Neural progenitor cell (in vitro differentiated cells): ENCODE measurements around the gene GFOD1. TPM values are rescaled to one million over a fixed set of nuclear protein-coding genes. Genes with fewer than 3 reads are reported as not detected.
A peak's percentile ranks its signal among the peaks of the same experiment; 100 is the strongest.

ENCODE experiments used
- DNase-seq: peaks from one replicate; pipeline ENCODE4 v3.0.0-alpha.2; 2016; ENCODE audit warnings: low spot score
- H2AFZ ChIP-seq: fragments of 200-600 bp; sonication (generic); replicated peaks from 2 replicates; pipeline ENCODE4 v1.6.1; 2016; ENCODE audit warnings: antibody characterized with exemption
- H3F3A ChIP-seq: fragments of 200-600 bp; sonication (generic); 2 replicates; pipeline ENCODE4 v1.6.1; 2016; ENCODE audit warnings: antibody characterized with exemption, low read depth
- H3K27ac ChIP-seq: fragments of 200-600 bp; sonication (generic); 2 replicates; pipeline ENCODE4 v1.5.1; 2016; ENCODE audit warnings: mild to moderate bottlenecking
- H3K27me3 ChIP-seq: fragments of 200-600 bp; sonication (generic); 2 replicates; pipeline ENCODE4 v1.6.1; 2016; ENCODE audit warnings: mild to moderate bottlenecking, moderate library complexity
- H3K36me3 ChIP-seq: fragments of 200-600 bp; sonication (generic); 2 replicates; pipeline ENCODE4 v1.5.1; 2016
- H3K4me1 ChIP-seq: fragments of 200-600 bp; sonication (generic); 2 replicates; pipeline ENCODE4 v1.6.1; 2016; ENCODE audit warnings: mixed run types
- H3K4me2 ChIP-seq: fragments of 200-600 bp; sonication (generic); 2 replicates; pipeline ENCODE4 v1.6.1; 2016
- H3K4me3 ChIP-seq: fragments of 200-600 bp; sonication (generic); 2 replicates; pipeline ENCODE4 v1.5.1; 2016
- H3K79me2 ChIP-seq: fragments of 200-600 bp; sonication (generic); 2 replicates; pipeline ENCODE4 v1.6.1; 2016; ENCODE audit warnings: low read depth
- H3K9ac ChIP-seq: fragments of 200-600 bp; sonication (generic); 2 replicates; pipeline ENCODE4 v1.6.1; 2016
- H3K9me3 ChIP-seq: fragments of 200-600 bp; sonication (generic); 2 replicates; pipeline ENCODE4 v1.5.1; 2016; ENCODE audit warnings: low read depth
- H4K20me1 ChIP-seq: fragments of 200-600 bp; sonication (generic); 2 replicates; pipeline ENCODE4 v1.6.1; 2016; ENCODE audit warnings: low read depth
- H3K27ac Mint-ChIP-seq: 3 replicates; pipeline ENCODE4 v1.8.0; 2021; ENCODE audit warnings: mixed read lengths
- H3K27me3 Mint-ChIP-seq: 2 replicates; pipeline ENCODE4 v1.8.0; 2022; ENCODE audit warnings: low read depth, mild to moderate bottlenecking, inconsistent platforms, moderate library complexity, mixed read lengths; ENCODE audit not compliant: insufficient read depth
- H3K36me3 Mint-ChIP-seq: 3 replicates; pipeline ENCODE4 v1.8.0; 2021; ENCODE audit warnings: mixed read lengths
- H3K4me1 Mint-ChIP-seq: 3 replicates; pipeline ENCODE4 v1.8.0; 2021; ENCODE audit warnings: mixed read lengths
- H3K4me3 Mint-ChIP-seq: 3 replicates; pipeline ENCODE4 v1.8.0; 2021; ENCODE audit warnings: mild to moderate bottlenecking, moderate library complexity, mixed read lengths
- H3K9me3 Mint-ChIP-seq: 3 replicates; pipeline ENCODE4 v1.8.0; 2020; ENCODE audit warnings: mixed read lengths
- EZH2 ChIP-seq: fragments of 200-600 bp; sonication (generic); IDR thresholded peaks from 2 replicates; pipeline ENCODE4 v1.6.1; 2017; ENCODE audit warnings: antibody characterized with exemption, mild to moderate bottlenecking, moderate library complexity
- EZH2phosphoT487 ChIP-seq: fragments of 200-600 bp; sonication (generic); IDR thresholded peaks from 2 replicates; pipeline ENCODE4 v1.6.1; 2017; ENCODE audit warnings: antibody characterized with exemption
- total RNA-seq: library from RNA; depleted of rRNA; stranded (reverse); fragments of >200 nt; gene quantifications from 2 replicates; pipeline ENCODE4 v1.2.3, GENCODE V29; 2015; ENCODE audit warnings: low replicate concordance
- TF ChIP-seq, protein P1 (sequence below): fragments of 200-600 bp; sonication (generic); IDR thresholded peaks from 2 replicates; pipeline ENCODE4 v1.5.1; 2017; ENCODE audit warnings: antibody characterized with exemption, mild to moderate bottlenecking

GFOD1 gene
- total RNA-seq, 1 donor from 2014 or later = 1.8 TPM

DNA sequence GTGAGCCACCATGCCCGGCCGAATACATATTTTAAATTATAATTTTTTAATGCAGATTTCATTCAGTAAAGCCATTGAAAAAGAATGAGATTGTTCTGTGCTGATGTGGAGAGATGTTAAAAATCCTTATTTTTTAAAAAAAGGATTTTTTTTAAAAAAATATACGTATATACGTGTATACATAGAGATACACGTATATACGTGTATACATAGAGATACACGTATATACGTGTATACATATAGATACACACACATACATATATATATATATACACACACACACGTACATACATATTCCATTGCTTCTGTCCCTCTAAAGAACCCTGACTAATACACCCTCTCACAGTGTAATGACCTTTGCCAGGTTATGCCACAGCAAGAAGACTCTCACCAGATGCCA, 135.2 kb downstream of the GFOD1 start:
- Histone ChIP-seq H3K4me3 (no peak overlapping the region), H3K36me3 (no peaks in the 10 kb centered on the region), H3K9ac (no peak overlapping the region), H2AFZ (no peak overlapping the region), H3K4me2 (no peak overlapping the region), H3K79me2 (no peaks in the 10 kb centered on the region), H3K27me3 (no peaks in the 10 kb centered on the region), H3F3A (peaks cover 34% of the 10 kb centered on the region), H3K27ac (no peak overlapping the region), H3K4me1 (peaks cover 19% of the 10 kb centered on the region), H3K9me3 (no peaks in the 10 kb centered on the region), H4K20me1 (no peaks in the 10 kb centered on the region)
- Mint-ChIP-seq H3K27me3 (peaks cover 7% of the 10 kb centered on the region), H3K36me3 (no peaks in the 10 kb centered on the region), H3K4me3 (no peak overlapping the region), H3K27ac (no peak overlapping the region), H3K4me1 (peaks cover 32% of the 10 kb centered on the region), H3K9me3 (peaks cover 4% of the 10 kb centered on the region)
- TF ChIP-seq EZH2phosphoT487 = no peak
- TF ChIP-seq, protein P1, sequence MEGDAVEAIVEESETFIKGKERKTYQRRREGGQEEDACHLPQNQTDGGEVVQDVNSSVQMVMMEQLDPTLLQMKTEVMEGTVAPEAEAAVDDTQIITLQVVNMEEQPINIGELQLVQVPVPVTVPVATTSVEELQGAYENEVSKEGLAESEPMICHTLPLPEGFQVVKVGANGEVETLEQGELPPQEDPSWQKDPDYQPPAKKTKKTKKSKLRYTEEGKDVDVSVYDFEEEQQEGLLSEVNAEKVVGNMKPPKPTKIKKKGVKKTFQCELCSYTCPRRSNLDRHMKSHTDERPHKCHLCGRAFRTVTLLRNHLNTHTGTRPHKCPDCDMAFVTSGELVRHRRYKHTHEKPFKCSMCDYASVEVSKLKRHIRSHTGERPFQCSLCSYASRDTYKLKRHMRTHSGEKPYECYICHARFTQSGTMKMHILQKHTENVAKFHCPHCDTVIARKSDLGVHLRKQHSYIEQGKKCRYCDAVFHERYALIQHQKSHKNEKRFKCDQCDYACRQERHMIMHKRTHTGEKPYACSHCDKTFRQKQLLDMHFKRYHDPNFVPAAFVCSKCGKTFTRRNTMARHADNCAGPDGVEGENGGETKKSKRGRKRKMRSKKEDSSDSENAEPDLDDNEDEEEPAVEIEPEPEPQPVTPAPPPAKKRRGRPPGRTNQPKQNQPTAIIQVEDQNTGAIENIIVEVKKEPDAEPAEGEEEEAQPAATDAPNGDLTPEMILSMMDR = no peak
- no peak for TF ChIP-seq EZH2
- DNase-seq = no peak

DNA sequence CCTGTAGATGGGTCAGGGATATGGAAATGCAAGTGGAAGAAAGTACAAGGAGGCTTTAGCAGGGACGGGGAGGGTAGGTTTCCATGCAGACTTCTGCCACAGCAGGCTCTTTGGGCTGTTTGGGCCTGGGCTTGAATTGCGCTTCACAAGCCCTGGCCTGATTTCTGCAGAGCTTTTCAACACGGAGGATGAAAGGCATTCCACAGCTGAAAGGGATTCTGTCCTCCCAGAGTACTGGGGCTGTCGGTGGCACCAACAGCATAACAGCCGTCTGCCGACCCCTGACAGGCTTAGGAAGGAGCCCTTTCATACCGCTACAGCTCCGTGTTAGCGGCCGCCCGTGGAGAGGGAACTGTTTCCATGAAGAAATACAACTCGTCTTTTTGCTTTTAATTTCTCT, 136.1 kb downstream of the GFOD1 start:
- H3K36me3 ChIP-seq = no peaks in the 10 kb centered on the region
- no peaks in the 10 kb centered on the region for H4K20me1 ChIP-seq
- H3K27ac ChIP-seq = peak overlapping the region; percentile 90
- Mint-ChIP-seq H3K27me3 (peaks cover 7% of the 10 kb centered on the region), H3K4me3 (peak overlapping the region; percentile 70), H3K27ac (peak overlapping the region; percentile 100), H3K4me1 (peaks cover 28% of the 10 kb centered on the region), H3K9me3 (peaks cover 4% of the 10 kb centered on the region), H3K36me3 (no peaks in the 10 kb centered on the region)
- peak; percentile 92 for DNase-seq
- H3K4me1 ChIP-seq = peaks cover 19% of the 10 kb centered on the region
- H2AFZ ChIP-seq = peak overlapping the region; percentile 61
- TF ChIP-seq EZH2 (peak; percentile 36), EZH2phosphoT487 (no peak)
- H3K27me3 ChIP-seq = no peaks in the 10 kb centered on the region
- H3K4me2 ChIP-seq = peak overlapping the region; percentile 65
- no peak overlapping the region for H3K9ac ChIP-seq
- peak overlapping the region; percentile 14 for H3K4me3 ChIP-seq
- H3K79me2 ChIP-seq = no peaks in the 10 kb centered on the region
- H3F3A ChIP-seq = peaks cover 34% of the 10 kb centered on the region
- no peaks in the 10 kb centered on the region for H3K9me3 ChIP-seq

DNA sequence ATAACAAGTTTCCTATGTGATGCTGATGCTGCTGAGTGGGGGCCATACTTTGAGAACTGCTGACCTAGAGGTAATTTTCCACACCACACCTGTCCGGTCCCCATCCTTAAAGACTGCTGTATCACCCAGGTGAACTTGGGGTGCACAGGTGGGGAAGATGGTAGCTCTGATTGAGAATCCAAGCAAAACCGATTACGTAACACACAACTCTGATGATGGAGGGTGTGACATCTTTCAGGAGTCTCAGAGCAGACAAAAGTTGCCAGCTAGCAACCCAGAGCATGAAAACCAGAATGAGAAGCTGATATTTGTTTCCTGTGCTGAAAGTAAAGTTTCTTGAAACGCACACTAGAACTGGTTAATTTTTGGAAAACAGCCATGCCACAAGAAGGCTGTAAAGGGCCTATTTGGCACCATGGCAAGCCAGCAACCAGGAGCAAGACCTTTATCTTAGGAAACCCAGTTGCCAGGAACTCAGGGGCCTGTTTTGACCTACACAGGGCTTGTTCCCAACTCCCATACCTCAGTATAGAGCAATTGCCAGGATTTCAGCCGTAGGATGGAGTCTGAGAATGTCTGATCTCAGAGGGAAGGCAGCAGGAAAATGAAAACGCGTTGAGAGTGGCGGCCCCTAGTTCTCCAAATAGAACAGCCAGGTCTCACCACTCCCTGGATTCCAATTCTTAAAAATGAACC, 137.4 kb downstream of the GFOD1 start:
- no peaks in the 10 kb centered on the region for H3K36me3 ChIP-seq
- H3K27ac ChIP-seq = peak overlapping the region; percentile 90
- peaks cover 34% of the 10 kb centered on the region for H3F3A ChIP-seq
- Mint-ChIP-seq H3K27me3 (peaks cover 7% of the 10 kb centered on the region), H3K27ac (peak overlapping the region; percentile 100), H3K4me1 (peaks cover 24% of the 10 kb centered on the region), H3K9me3 (peaks cover 4% of the 10 kb centered on the region), H3K4me3 (peak overlapping the region; percentile 18), H3K36me3 (no peaks in the 10 kb centered on the region)
- no peaks in the 10 kb centered on the region for H3K9me3 ChIP-seq
- peak overlapping the region; percentile 58 for H2AFZ ChIP-seq
- TF ChIP-seq EZH2 (no peak), EZH2phosphoT487 (no peak)
- TF ChIP-seq, protein P1 = no peak
- no peaks in the 10 kb centered on the region for H3K79me2 ChIP-seq
- no peak overlapping the region for H3K4me2 ChIP-seq
- H3K4me3 ChIP-seq = no peak overlapping the region
- no peak overlapping the region for H3K9ac ChIP-seq
- no peaks in the 10 kb centered on the region for H4K20me1 ChIP-seq
- peaks cover 21% of the 10 kb centered on the region for H3K4me1 ChIP-seq
- no peaks in the 10 kb centered on the region for H3K27me3 ChIP-seq
- DNase-seq = no peak
